ENCODE data around the gene EFNA4.
A peak's percentile ranks its signal among the peaks of the same experiment; 100 is the strongest.

- TF ChIP-seq CTCF (conservative IDR thresholded peaks at IDR 0.05 in 1 of 2, IDR thresholded peaks at IDR 0.05 in 1 of 2; ENCODE audit: low read depth in 1 of 2, low read length in 2 of 2) (no peak), EZH2 (IDR thresholded peaks at IDR 0.05; ENCODE audit: low read length, missing control alignments) (peak; percentile 25)
Observed at GRCh38 chr1:155038602-155039307, 24.8 kb upstream of the EFNA4 start.

Data from fibroblast of lung (primary cell).